Measurements from ENCODE around the gene ZDHHC13.

Gene ZDHHC13

DNA sequence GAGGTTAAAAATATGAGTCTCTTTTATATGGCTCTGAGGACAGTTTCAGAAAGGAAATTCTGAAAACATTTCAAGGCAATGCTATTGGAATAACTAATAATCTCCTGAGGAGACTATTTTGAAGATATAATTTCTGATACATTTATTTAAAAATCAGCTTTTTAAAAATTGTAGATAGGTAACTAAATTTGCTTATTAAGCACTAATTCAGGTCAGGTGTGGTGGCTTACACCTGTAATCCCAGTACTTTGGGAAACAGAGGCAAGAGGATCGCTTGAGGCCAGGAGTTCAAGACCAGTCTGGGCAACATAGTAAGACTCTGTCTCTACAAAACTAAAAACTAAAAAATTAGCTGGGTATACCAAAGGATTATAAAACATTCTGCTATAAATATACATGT is 17.0 kb downstream of the ZDHHC13 start:
- TF ChIP-seq SIN3A (IDR thresholded peaks at IDR 0.05; ENCODE audit: borderline replicate concordance, insufficient read depth, low read length) = no peak
- no peak for TF ChIP-seq POLR2AphosphoS5 (IDR thresholded peaks at IDR 0.05; ENCODE audit: low read depth, low read length)
- TF ChIP-seq, protein P1, sequence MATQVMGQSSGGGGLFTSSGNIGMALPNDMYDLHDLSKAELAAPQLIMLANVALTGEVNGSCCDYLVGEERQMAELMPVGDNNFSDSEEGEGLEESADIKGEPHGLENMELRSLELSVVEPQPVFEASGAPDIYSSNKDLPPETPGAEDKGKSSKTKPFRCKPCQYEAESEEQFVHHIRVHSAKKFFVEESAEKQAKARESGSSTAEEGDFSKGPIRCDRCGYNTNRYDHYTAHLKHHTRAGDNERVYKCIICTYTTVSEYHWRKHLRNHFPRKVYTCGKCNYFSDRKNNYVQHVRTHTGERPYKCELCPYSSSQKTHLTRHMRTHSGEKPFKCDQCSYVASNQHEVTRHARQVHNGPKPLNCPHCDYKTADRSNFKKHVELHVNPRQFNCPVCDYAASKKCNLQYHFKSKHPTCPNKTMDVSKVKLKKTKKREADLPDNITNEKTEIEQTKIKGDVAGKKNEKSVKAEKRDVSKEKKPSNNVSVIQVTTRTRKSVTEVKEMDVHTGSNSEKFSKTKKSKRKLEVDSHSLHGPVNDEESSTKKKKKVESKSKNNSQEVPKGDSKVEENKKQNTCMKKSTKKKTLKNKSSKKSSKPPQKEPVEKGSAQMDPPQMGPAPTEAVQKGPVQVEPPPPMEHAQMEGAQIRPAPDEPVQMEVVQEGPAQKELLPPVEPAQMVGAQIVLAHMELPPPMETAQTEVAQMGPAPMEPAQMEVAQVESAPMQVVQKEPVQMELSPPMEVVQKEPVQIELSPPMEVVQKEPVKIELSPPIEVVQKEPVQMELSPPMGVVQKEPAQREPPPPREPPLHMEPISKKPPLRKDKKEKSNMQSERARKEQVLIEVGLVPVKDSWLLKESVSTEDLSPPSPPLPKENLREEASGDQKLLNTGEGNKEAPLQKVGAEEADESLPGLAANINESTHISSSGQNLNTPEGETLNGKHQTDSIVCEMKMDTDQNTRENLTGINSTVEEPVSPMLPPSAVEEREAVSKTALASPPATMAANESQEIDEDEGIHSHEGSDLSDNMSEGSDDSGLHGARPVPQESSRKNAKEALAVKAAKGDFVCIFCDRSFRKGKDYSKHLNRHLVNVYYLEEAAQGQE (IDR thresholded peaks at IDR 0.05; ENCODE audit: insufficient read depth in 1 of 2, low read depth in 2 of 2, low read length in 2 of 2) = no peak
- no peak for TF ChIP-seq TAF1 (IDR thresholded peaks at IDR 0.05; ENCODE audit: borderline replicate concordance, insufficient read depth, low read length)
- no peak for TF ChIP-seq FOXP2 (optimal IDR thresholded peaks at IDR 0.05; ENCODE audit: borderline replicate concordance, extremely low read depth, extremely low read length, insufficient read depth)

DNA sequence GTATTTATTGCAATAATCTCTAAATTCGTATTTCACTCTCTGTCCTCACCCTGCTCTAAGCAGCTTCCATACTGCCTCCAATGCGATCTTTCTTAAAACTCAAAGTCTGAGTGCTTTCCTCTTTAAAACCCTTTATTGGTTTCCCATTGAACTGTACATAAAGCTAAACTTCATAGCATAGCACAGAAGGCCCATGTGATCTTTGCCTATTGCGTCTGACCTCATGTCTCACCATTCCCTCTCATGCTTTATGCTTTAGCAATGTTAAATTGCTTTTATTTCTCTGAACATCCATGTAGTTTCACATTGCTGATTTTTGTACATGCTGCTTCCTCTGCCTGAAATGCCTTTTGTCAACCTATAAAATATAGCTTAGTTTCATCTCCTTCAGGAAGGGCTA is 28.4 kb downstream of the ZDHHC13 start:
- TF ChIP-seq TAF1 (IDR thresholded peaks at IDR 0.05; ENCODE audit: borderline replicate concordance, insufficient read depth, low read length) (no peak), POLR2AphosphoS5 (IDR thresholded peaks at IDR 0.05; ENCODE audit: low read depth, low read length) (no peak), SIN3A (IDR thresholded peaks at IDR 0.05; ENCODE audit: borderline replicate concordance, insufficient read depth, low read length) (no peak), FOXP2 (optimal IDR thresholded peaks at IDR 0.05; ENCODE audit: borderline replicate concordance, extremely low read depth, extremely low read length, insufficient read depth) (no peak)
- TF ChIP-seq, protein P1 (IDR thresholded peaks at IDR 0.05; ENCODE audit: insufficient read depth in 1 of 2, low read depth in 2 of 2, low read length in 2 of 2) = no peak

DNA sequence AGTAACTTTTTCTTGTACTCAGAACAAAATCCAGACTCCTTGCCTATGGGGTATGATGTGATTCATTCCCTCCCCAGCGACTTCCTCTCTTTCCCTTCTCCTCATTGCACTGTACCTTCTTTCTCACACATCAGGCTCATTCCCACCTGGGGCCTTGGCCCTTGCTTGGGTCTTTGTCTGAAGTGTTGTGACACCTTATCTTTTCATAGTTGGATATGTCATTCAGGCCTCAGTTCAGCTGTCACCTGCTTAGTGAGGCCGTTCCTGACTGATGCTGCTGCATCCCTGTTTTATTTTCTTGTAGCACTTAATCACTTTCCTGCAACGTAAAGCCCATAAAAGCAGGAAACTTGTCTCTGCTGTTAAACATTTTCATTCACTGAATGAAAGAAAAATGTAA is 39.9 kb downstream of the ZDHHC13 start:
- no peak for TF ChIP-seq SIN3A (IDR thresholded peaks at IDR 0.05; ENCODE audit: borderline replicate concordance, insufficient read depth, low read length)
- no peak for TF ChIP-seq POLR2AphosphoS5 (IDR thresholded peaks at IDR 0.05; ENCODE audit: low read depth, low read length)
- no peak for TF ChIP-seq FOXP2 (optimal IDR thresholded peaks at IDR 0.05; ENCODE audit: borderline replicate concordance, extremely low read depth, extremely low read length, insufficient read depth)
- TF ChIP-seq TAF1 (IDR thresholded peaks at IDR 0.05; ENCODE audit: borderline replicate concordance, insufficient read depth, low read length) = no peak
- TF ChIP-seq, protein P1 (IDR thresholded peaks at IDR 0.05; ENCODE audit: insufficient read depth in 1 of 2, low read depth in 2 of 2, low read length in 2 of 2) = no peak

DNA sequence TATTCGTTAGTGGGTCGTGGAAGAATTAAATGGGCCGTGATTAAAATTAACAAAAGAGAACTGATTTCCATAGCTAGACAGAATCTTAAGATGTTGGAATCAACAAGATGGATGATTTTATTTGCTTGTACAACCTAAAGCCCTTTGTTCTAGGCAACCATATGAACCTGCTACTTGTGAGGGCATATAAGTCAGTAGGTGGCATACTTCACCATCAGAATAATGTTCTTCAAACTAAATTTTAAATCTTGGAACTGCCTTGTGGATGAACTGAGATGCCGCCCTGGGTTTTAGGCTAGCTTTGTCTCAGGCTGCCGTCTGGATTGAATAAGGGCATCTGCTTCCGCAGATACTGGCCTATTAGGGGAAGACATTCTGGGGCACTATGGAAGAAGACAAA is 43.9 kb downstream of the ZDHHC13 start:
- TF ChIP-seq TAF1 (IDR thresholded peaks at IDR 0.05; ENCODE audit: borderline replicate concordance, insufficient read depth, low read length) (no peak), FOXP2 (optimal IDR thresholded peaks at IDR 0.05; ENCODE audit: borderline replicate concordance, extremely low read depth, extremely low read length, insufficient read depth) (no peak), POLR2AphosphoS5 (IDR thresholded peaks at IDR 0.05; ENCODE audit: low read depth, low read length) (no peak), SIN3A (IDR thresholded peaks at IDR 0.05; ENCODE audit: borderline replicate concordance, insufficient read depth, low read length) (no peak)
- TF ChIP-seq, protein P1 (IDR thresholded peaks at IDR 0.05; ENCODE audit: insufficient read depth in 1 of 2, low read depth in 2 of 2, low read length in 2 of 2) = no peak

DNA sequence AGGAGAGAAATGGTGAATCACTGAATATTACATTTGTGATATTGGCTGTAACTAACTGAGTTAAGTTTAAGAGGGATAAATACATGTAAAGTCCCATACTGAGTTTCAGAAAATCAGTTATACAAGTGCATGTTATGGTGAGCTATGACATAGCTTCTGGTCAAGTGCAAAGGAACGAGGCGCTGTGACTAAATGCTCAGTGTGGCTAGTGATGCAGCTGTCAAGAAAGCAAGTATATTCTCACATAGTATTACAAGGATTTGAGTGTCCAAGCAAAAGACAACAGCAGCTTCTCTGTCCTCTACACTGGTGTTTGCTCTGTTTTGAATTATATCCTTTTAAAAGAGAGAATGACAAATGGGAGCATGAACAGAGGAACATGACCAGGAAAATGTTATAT is 44.7 kb downstream of the ZDHHC13 start:
- TF ChIP-seq, protein P1 (IDR thresholded peaks at IDR 0.05; ENCODE audit: insufficient read depth in 1 of 2, low read depth in 2 of 2, low read length in 2 of 2) = no peak
- TF ChIP-seq SIN3A (IDR thresholded peaks at IDR 0.05; ENCODE audit: borderline replicate concordance, insufficient read depth, low read length) (no peak), TAF1 (IDR thresholded peaks at IDR 0.05; ENCODE audit: borderline replicate concordance, insufficient read depth, low read length) (no peak), FOXP2 (optimal IDR thresholded peaks at IDR 0.05; ENCODE audit: borderline replicate concordance, extremely low read depth, extremely low read length, insufficient read depth) (no peak), POLR2AphosphoS5 (IDR thresholded peaks at IDR 0.05; ENCODE audit: low read depth, low read length) (no peak)

Measured in PFSK-1 (cell line).